ENCODE results near the gene CBY3. TPM values are rescaled to one million over a fixed set of nuclear protein-coding genes. Genes with fewer than 3 reads are reported as not detected.
A peak's percentile ranks its signal among the peaks of the same experiment; 100 is the strongest.

CBY3 gene
- total and polyA plus RNA-seq, 2 of the 13 experiments (the other 11 are each of a cell fraction or from before 2014, with no cell fraction given): not detected

- no peak for TF ChIP-seq RFX1 (IDR thresholded peaks at IDR 0.05)
- TF ChIP-seq GFI1 (CRISPR knock-in tag; IDR thresholded peaks at IDR 0.05; ENCODE audit: borderline replicate concordance): peak; percentile 14; the same call in 1 of the 2 replicates
- 0 out of 2 replicates have a peak, but pooled peaks have one; percentile 1 for TF ChIP-seq HOXD1 (CRISPR knock-in tag; IDR thresholded peaks at IDR 0.05)
- TF ChIP-seq XBP1 (CRISPR knock-in tag; IDR thresholded peaks at IDR 0.05): no peak
- TF ChIP-seq HMGXB4 (CRISPR knock-in tag; IDR thresholded peaks at IDR 0.05; ENCODE audit: borderline replicate concordance in 1 of 2, low read depth in 1 of 2): peak in 1 of 2 experiments; percentile 22; a peak in 1 of 4 replicates
- TF ChIP-seq ZNF362 (CRISPR knock-in tag; IDR thresholded peaks at IDR 0.05; ENCODE audit: borderline replicate concordance): no peak; the same call in 1 of the 2 replicates
- no peak for TF ChIP-seq DNMT1 (CRISPR knock-in tag; IDR thresholded peaks at IDR 0.05)
- no peak for TF ChIP-seq IKZF1 (IDR thresholded peaks at IDR 0.05)
- no peak for TF ChIP-seq RNF2 (conservative IDR thresholded peaks at IDR 0.05; ENCODE audit: low read depth)
- no peak for TF ChIP-seq ZSCAN29 (CRISPR knock-in tag; conservative IDR thresholded peaks at IDR 0.05)
- TF ChIP-seq ZNF331 (CRISPR knock-in tag; IDR thresholded peaks at IDR 0.05): peak; percentile 74
- TF ChIP-seq MAFK (conservative IDR thresholded peaks at IDR 0.05 in 1 of 2, IDR thresholded peaks at IDR 0.05 in 1 of 2; ENCODE audit: low read length in 2 of 2): no peak
- no peak for TF ChIP-seq MAFG (CRISPR knock-in tag; IDR thresholded peaks at IDR 0.05)
- peak; percentile 68 for TF ChIP-seq ZNF574 (CRISPR knock-in tag; IDR thresholded peaks at IDR 0.05)
- TF ChIP-seq ZBTB46 (CRISPR knock-in tag; IDR thresholded peaks at IDR 0.05; ENCODE audit: borderline replicate concordance): no peak
- TF ChIP-seq SMC3 (IDR thresholded peaks at IDR 0.05; ENCODE audit: low read length): 0 out of 2 replicates have a peak, but pooled peaks have one; percentile 10
- no peak for TF ChIP-seq IKZF4 (CRISPR knock-in tag; IDR thresholded peaks at IDR 0.05; ENCODE audit: borderline replicate concordance, low read depth, not compliant biosample characterization)
- TF ChIP-seq ZNF501 (CRISPR knock-in tag; IDR thresholded peaks at IDR 0.05): no peak
- TF ChIP-seq SMAD9 (CRISPR knock-in tag; IDR thresholded peaks at IDR 0.05): no peak
- TF ChIP-seq ZKSCAN5 (CRISPR knock-in tag; IDR thresholded peaks at IDR 0.05): no peak
Measured at GRCh38 chr5:179680014-179680779, 637 bp downstream of the CBY3 start (continued).

Data from HepG2 (cell line).